ENCODE results near the gene PPM1J. TPM values are rescaled to one million over a fixed set of nuclear protein-coding genes. Genes with fewer than 3 reads are reported as not detected.
A peak's percentile ranks its signal among the peaks of the same experiment; 100 is the strongest.

PPM1J gene
- total RNA-seq, 1 experiment from 2014 or later: 0.51 TPM

DNA sequence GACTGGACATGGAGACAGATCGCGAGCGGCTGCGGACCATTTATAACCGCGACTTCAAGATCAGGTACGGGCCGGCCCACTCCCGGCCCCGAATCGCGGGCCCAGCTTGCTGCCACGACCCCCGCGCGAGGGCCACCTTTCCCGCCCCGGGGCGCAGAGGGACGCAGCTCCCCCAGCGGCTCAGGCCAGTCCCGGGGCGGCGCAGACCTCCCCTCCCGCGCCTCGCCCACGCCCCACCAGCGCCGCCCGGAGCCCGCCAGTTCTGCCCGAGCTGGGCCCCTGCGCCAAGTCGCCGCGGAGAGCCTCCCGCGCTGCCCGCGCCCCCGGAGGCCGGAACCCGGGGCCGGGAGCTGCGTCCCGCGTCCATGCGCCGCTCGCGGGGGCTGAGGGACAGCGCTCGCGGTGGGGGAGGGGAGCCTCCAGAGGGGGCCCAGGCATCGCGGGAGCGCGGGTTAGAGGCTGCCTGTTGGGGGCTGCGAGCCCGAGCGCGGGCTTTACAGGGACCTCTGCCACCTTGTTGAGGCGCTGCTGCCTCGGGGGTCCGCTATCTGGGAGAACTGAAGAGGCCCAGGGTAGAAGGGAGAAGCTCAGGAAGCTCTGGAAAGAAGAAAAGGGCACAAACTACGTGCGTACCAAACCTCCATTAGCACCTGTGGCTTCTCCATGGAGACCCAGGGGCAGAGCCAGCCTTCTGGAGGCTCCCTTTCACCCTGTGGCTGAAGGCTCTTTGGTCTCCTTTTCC, 40.0 kb downstream of the PPM1J start:
- peak overlapping the region; percentile 73 to 79 for H3K4me3 ChIP-seq (ENCODE audit: low read depth in 2 of 2, low read length in 2 of 2)
- peak overlapping the region; percentile 84 for H3K27ac ChIP-seq (ENCODE audit: low read length)
- H3K4me1 ChIP-seq (ENCODE audit: control insufficient read depth, insufficient read depth, low read length): peaks cover 24% of the 10 kb centered on the region
- CTCF ChIA-PET: no interaction called here
- H3K9me3 ChIP-seq (ENCODE audit: control insufficient read depth, insufficient read depth, low read depth, low read length): no peaks in the 10 kb centered on the region
- ATAC-seq (peak; percentile 71), DNase-seq (ENCODE audit: low read depth, low spot score) (no peak)
- H3K36me3 ChIP-seq (ENCODE audit: control insufficient read depth, insufficient read depth, low read length): no peaks in the 10 kb centered on the region; the same call in 1 of the 2 replicates
- H3K27me3 ChIP-seq (ENCODE audit: control insufficient read depth, insufficient read depth, low read length): no peaks in the 10 kb centered on the region
- POLR2A ChIA-PET: interaction anchor here (0.6 kb wide), 1 partner anchor 15 kb away, joined by 5 read pairs; no protein-coding TSS in a partner anchor
- TF ChIP-seq CTCF (IDR thresholded peaks at IDR 0.05) (peak; percentile 40), POLR2AphosphoS5 (IDR thresholded peaks at IDR 0.05; ENCODE audit: low read depth, low read length) (no peak)
- no TSS peak for BruUV-seq (replicated peaks)
- intact Hi-C loops (cut with micrococcal nuclease; ENCODE audit: unreplicated experiment) (no loop called here), in situ Hi-C loops (cut with HindIII; ENCODE audit: low pct_unique_long_range_greater_than_20kb, low sequenced_read_pairs) (no loop called here)

- Histone ChIP-seq H3K9me3 (ENCODE audit: control insufficient read depth, insufficient read depth, low read depth, low read length) (no peaks in the 10 kb centered on the region), H3K27ac (ENCODE audit: low read length) (peak within 1 kb of the TSS; percentile 84), H3K27me3 (ENCODE audit: control insufficient read depth, insufficient read depth, low read length) (no peaks in the 10 kb centered on the region), H3K4me1 (ENCODE audit: control insufficient read depth, insufficient read depth, low read length) (peaks cover 24% of the 10 kb centered on the region), H3K4me3 (ENCODE audit: low read depth in 2 of 2, low read length in 2 of 2) (peak within 1 kb of the TSS; percentile 73 to 79), H3K36me3 (ENCODE audit: control insufficient read depth, insufficient read depth, low read length) (no peaks in the 10 kb centered on the region; the same call in 1 of the 2 replicates)
- in situ Hi-C loops (cut with HindIII; ENCODE audit: low pct_unique_long_range_greater_than_20kb, low sequenced_read_pairs) (no loop called here), intact Hi-C loops (cut with micrococcal nuclease; ENCODE audit: unreplicated experiment) (no loop called here)
- ChIA-PET CTCF (no interaction called here), POLR2A (interaction anchor here (0.6 kb wide), 1 partner anchor 14 kb away, joined by 5 read pairs; no protein-coding TSS in a partner anchor)
- 0 out of 2 replicates have a peak, but pooled peaks have one; percentile 27 for TF ChIP-seq SIN3A (IDR thresholded peaks at IDR 0.05; ENCODE audit: borderline replicate concordance, insufficient read depth, low read depth, low read length)
- peak; percentile 63 for TF ChIP-seq POLR2AphosphoS5 (IDR thresholded peaks at IDR 0.05; ENCODE audit: low read depth, low read length)
- TF ChIP-seq, protein P1, sequence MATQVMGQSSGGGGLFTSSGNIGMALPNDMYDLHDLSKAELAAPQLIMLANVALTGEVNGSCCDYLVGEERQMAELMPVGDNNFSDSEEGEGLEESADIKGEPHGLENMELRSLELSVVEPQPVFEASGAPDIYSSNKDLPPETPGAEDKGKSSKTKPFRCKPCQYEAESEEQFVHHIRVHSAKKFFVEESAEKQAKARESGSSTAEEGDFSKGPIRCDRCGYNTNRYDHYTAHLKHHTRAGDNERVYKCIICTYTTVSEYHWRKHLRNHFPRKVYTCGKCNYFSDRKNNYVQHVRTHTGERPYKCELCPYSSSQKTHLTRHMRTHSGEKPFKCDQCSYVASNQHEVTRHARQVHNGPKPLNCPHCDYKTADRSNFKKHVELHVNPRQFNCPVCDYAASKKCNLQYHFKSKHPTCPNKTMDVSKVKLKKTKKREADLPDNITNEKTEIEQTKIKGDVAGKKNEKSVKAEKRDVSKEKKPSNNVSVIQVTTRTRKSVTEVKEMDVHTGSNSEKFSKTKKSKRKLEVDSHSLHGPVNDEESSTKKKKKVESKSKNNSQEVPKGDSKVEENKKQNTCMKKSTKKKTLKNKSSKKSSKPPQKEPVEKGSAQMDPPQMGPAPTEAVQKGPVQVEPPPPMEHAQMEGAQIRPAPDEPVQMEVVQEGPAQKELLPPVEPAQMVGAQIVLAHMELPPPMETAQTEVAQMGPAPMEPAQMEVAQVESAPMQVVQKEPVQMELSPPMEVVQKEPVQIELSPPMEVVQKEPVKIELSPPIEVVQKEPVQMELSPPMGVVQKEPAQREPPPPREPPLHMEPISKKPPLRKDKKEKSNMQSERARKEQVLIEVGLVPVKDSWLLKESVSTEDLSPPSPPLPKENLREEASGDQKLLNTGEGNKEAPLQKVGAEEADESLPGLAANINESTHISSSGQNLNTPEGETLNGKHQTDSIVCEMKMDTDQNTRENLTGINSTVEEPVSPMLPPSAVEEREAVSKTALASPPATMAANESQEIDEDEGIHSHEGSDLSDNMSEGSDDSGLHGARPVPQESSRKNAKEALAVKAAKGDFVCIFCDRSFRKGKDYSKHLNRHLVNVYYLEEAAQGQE (IDR thresholded peaks at IDR 0.05; ENCODE audit: insufficient read depth in 1 of 2, low read depth in 2 of 2, low read length in 1 of 2): no peak
- TF ChIP-seq TCF7L2 (IDR thresholded peaks at IDR 0.05; ENCODE audit: low read depth, low read length): no peak
- TF ChIP-seq CTCF (IDR thresholded peaks at IDR 0.05): no peak
- DNase-seq (ENCODE audit: low read depth, low spot score): peak; percentile 20
- no TSS peak for BruUV-seq (replicated peaks)
- peak; percentile 87 for ATAC-seq
Measured at GRCh38 chr1:112674440-112674985, 40.6 kb downstream of the PPM1J start, which contains the start of gene MOV10. Gene MOV10, plus strand, starts transcription at chr1:112674659. Its CDS starts 254 bp downstream, at chr1:112674913.

All from Panc1 (cell line).